Memory B cell (primary cell): ENCODE results near the gene INTS6L.

Experiments used
- ATAC-seq: fragments of 150-1000 bp; cut with Tn5 transposase; 2 replicates; pipeline ENCODE4 v1.10.0; 2021; ENCODE audit warnings: low read depth, mild to moderate bottlenecking, moderate library complexity
- DNase-seq, 2 donors: peaks; one replicate each; pipeline ENCODE4 v3.0.0; 2022; ENCODE audit warnings: low spot score in 2 of 2
- H3K27ac Mint-ChIP-seq: one replicate; pipeline ENCODE4 v1.8.0; 2022; ENCODE audit warnings: mild to moderate bottlenecking, moderate library complexity, mixed read lengths
- H3K27me3 Mint-ChIP-seq: one replicate; pipeline ENCODE4 v1.8.0; 2022; ENCODE audit warnings: mixed read lengths
- H3K36me3 Mint-ChIP-seq: one replicate; pipeline ENCODE4 v1.8.0; 2022; ENCODE audit warnings: mild to moderate bottlenecking, mixed read lengths
- H3K4me1 Mint-ChIP-seq: one replicate; pipeline ENCODE4 v1.8.0; 2022; ENCODE audit warnings: mixed read lengths
- H3K4me3 Mint-ChIP-seq: one replicate; pipeline ENCODE4 v1.8.0; 2022; ENCODE audit warnings: mild to moderate bottlenecking, moderate library complexity, mixed read lengths
- H3K9me3 Mint-ChIP-seq: one replicate; pipeline ENCODE4 v1.8.0; 2022; ENCODE audit warnings: mixed read lengths

The INTS6L gene

DNA sequence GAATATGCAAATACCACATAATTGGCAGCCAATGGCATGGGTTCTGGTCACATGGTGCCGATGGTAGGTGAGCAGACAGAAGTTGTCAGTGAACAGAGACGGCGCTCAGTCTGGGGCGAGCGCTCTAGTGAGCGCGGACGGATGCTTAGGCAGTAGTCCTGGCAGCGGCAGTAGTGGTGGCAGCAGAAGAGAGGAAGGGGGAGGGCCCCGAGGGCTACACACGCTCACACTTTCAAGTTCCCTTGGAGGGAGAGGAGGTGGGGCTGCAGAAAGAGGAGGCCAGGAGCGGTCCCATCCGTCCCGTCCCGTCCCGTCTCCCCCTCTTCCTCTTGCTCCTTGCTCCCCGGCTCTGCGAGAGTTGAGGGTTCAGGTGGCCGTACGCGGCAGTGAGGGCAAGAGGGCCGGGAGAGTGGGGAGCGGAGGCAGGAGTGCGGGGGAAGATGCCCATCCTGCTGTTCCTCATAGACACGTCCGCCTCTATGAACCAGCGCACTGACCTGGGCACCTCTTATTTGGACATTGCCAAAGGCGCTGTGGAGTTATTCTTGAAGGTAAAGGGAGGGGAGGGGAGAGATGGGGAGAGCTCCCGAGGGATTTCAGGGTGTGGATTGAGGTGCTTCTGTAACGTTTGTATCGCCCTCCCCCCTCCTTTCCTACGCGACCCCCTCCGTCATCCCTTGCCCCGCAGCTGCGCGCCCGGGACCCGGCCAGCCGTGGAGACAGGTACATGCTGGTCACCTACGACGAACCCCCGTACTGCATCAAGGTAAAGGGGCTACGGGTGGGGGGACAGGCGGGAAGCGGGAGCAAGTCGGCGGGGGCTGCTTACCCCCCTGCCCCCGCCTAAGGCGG is at the start of gene INTS6L:
INTS6L (plus strand) TSS at position 108 of the 852 bp plus-strand sequence; CDS start at position 441, 333 bp downstream.
- no peaks in the 10 kb centered on the region for H3K36me3 Mint-ChIP-seq
- ATAC-seq: peak; percentile 82
- peak within 1 kb of the TSS; percentile 98 for H3K27ac Mint-ChIP-seq
- peaks cover 14% of the 10 kb centered on the region for H3K4me1 Mint-ChIP-seq
- H3K9me3 Mint-ChIP-seq: no peaks in the 10 kb centered on the region
- H3K4me3 Mint-ChIP-seq: peak within 1 kb of the TSS; percentile 100
- DNase-seq: peak; percentile 70 to 78
- H3K27me3 Mint-ChIP-seq: no peaks in the 10 kb centered on the region

DNA sequence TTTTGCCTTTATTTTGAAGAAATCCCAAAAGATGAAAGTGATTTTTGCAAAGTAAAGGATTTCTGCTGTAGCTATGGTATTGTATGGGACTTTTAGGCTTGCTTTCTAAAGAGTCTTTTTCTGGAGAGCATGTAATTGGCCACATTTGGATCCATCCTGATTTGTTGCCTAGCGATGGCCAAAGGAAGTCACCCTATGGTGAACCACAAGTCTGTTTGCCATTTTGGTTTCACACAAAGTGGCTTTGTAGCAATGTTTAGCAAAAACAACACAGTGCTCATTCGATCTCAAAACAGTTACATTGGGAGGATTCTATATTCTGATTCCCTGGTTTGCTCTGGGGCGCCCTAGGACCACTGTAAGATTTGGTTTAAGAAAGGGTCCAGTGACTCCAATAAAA is 44.1 kb upstream of the INTS6L start:
- Mint-ChIP-seq H3K27ac (no peak overlapping the region), H3K27me3 (peaks cover 3% of the 10 kb centered on the region), H3K36me3 (no peaks in the 10 kb centered on the region), H3K4me3 (no peak overlapping the region), H3K9me3 (no peaks in the 10 kb centered on the region), H3K4me1 (no peaks in the 10 kb centered on the region)
- no peak for ATAC-seq
- no peak for DNase-seq

DNA sequence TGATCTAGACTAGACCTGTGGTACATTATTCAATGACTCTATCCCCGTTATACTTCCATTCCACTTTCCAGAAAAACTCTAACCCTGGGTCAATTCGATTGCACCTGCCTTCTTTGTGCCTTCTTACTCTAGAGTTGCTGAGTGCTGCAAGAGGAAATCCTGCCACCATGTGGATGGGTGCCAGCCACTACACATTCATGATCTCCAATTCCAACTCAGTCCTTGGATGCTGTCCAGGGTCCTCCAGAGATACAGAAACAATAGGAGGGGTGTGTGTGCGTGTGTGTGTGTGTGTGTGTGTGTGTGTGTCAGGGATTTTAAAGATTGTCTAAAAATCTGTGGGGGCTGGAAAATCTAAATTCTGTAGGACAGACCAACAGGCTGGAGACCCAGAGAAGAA is 42.9 kb upstream of the INTS6L start:
- peak in 1 of 2 donors; percentile 3 for DNase-seq
- ATAC-seq: peak; percentile 38
- no peaks in the 10 kb centered on the region for H3K36me3 Mint-ChIP-seq
- H3K27ac Mint-ChIP-seq: no peak overlapping the region
- peaks cover 2% of the 10 kb centered on the region for H3K27me3 Mint-ChIP-seq
- no peak overlapping the region for H3K4me3 Mint-ChIP-seq
- H3K9me3 Mint-ChIP-seq: no peaks in the 10 kb centered on the region
- no peaks in the 10 kb centered on the region for H3K4me1 Mint-ChIP-seq

DNA sequence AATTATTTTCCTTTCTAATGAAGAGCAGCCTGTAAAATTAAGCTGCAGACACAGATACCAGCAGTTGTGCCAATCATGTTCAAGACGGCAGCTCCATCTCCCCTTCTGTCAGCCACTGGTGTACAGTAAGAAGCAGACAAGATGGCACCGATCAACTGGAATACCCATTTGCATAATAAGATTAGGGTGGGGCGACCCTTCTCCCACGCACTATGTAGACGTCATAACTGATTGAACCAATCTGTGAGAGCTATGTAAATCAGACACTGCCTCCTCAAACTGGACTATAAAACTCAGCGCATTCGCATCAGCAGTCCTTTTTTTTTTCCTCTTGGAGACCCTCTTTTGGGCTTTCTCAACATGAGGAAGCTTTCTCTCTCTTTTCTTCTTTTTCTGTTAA is 40.4 kb upstream of the INTS6L start:
- no peaks in the 10 kb centered on the region for H3K36me3 Mint-ChIP-seq
- no peak overlapping the region for H3K27ac Mint-ChIP-seq
- DNase-seq (no peak), ATAC-seq (no peak)
- H3K4me3 Mint-ChIP-seq: no peak overlapping the region
- no peaks in the 10 kb centered on the region for H3K9me3 Mint-ChIP-seq
- H3K4me1 Mint-ChIP-seq: no peaks in the 10 kb centered on the region
- peaks cover 2% of the 10 kb centered on the region for H3K27me3 Mint-ChIP-seq

DNA sequence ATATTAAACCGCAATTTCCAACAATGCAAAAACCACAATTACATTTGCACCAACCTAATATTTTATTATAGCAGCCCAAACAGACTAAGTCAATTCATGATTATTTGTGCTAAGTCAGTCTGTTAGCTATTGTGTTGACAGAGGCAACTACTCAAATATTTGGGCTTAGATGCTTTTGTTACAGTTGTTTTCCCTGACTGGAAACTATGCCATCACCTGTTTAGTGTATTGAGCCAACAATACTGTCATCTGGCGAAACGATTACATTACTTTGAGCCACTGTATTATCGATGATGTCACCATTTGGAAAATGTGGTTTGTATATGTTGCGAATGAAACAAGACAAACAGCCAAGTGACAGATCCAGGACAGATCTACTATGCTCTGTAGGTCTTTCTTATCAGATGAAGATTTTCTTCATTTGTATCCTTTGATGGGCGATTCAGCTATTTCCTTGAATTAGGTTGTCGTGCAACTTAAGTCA is 38.7 kb upstream of the INTS6L start:
- ATAC-seq (no peak), DNase-seq (no peak)
- H3K4me3 Mint-ChIP-seq: no peak overlapping the region
- no peaks in the 10 kb centered on the region for H3K9me3 Mint-ChIP-seq
- H3K27me3 Mint-ChIP-seq: peaks cover 2% of the 10 kb centered on the region
- no peak overlapping the region for H3K27ac Mint-ChIP-seq
- no peaks in the 10 kb centered on the region for H3K4me1 Mint-ChIP-seq
- no peaks in the 10 kb centered on the region for H3K36me3 Mint-ChIP-seq

DNA sequence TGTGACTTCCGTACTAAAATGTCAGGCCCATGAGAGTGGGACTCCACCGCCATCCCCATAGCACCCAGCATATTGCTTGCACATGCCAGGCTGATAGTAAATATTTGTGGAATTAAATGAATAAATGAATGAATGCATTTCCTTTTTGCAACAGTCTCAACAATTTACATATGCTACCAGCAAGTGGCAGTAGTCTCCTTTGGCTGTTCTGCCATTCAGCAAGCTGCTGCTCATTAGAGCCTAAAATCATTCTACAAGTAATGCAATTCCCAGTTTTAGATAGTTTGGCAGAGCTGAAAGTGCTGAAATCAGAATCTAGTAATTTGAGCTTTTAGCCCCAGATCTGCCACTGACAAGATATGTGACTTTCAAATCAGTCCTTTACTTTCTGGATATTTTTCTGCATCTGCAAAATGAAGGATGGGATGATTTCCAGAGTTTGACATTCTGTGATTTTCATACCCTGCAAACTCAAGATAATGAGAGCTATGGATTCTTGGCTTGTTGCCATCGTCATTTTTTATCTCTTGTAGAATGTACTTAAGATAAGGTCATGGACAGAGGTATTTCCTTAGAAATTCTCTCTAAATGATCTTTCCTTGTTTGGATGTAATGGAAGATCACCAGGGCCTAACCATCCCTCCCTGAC is 35.7 kb upstream of the INTS6L start:
- Mint-ChIP-seq H3K9me3 (no peaks in the 10 kb centered on the region), H3K36me3 (no peaks in the 10 kb centered on the region), H3K27ac (no peak overlapping the region), H3K27me3 (no peaks in the 10 kb centered on the region), H3K4me3 (no peak overlapping the region), H3K4me1 (no peaks in the 10 kb centered on the region)
- DNase-seq: peak in 1 of 2 donors; percentile 21
- no peak for ATAC-seq

DNA sequence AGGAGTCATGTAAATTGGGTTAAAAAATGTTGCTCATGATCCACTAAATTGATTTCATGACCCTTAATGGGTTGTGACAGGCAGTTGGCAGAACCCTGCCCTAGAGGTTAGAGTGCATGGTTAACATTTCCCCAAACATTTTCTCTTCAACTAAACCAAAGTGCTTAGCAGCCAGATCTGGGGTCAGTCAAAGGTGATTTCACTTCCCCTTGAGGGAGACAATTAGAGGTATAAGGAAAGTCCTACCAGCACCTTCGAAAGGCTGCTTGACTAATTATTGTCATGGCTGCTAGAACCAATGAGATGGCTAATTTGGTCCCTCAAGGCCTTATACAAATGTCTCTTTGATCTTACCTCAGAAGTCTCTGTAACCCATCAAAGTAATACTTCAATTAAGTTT is 30.9 kb upstream of the INTS6L start:
- Mint-ChIP-seq H3K27me3 (no peaks in the 10 kb centered on the region), H3K36me3 (no peaks in the 10 kb centered on the region), H3K9me3 (no peaks in the 10 kb centered on the region), H3K27ac (no peak overlapping the region), H3K4me3 (no peak overlapping the region), H3K4me1 (no peaks in the 10 kb centered on the region)
- ATAC-seq: peak; percentile 87
- DNase-seq: peak in 1 of 2 donors; percentile 1

GRCh38 chrX:135490979-135491514 is 29.4 kb upstream of the INTS6L start:
- DNase-seq: no peak
- Mint-ChIP-seq H3K27me3 (no peaks in the 10 kb centered on the region), H3K27ac (no peak overlapping the region), H3K4me3 (no peak overlapping the region), H3K36me3 (no peaks in the 10 kb centered on the region), H3K4me1 (no peaks in the 10 kb centered on the region), H3K9me3 (no peaks in the 10 kb centered on the region)
- no peak for ATAC-seq

- Mint-ChIP-seq H3K9me3 (no peaks in the 10 kb centered on the region), H3K4me1 (peaks cover 5% of the 10 kb centered on the region), H3K36me3 (no peaks in the 10 kb centered on the region), H3K27me3 (no peaks in the 10 kb centered on the region), H3K27ac (no peak overlapping the region), H3K4me3 (no peak overlapping the region)
- ATAC-seq (no peak), DNase-seq (no peak)
These were observed 26.0 kb upstream of the INTS6L start for GRCh38 chrX:135494453-135494852.

DNA sequence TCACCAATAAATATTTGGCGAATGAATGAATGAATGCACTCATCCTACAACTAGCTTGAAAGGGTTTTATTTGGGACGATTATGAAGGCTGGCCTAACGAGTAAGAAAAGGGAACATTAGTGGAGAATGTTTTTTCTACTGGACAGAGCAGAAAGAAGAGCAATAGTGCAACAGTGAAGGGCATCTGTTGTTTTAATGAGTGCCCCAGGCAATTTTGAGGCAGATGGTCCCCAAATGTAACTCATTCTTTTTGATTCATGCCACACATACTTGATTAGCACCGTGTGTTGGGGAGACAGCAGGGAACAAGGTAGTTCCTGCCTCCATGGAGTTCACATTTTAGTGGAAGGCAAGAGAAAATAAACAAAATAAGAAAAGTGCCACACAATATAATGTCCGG is 22.7 kb upstream of the INTS6L start:
- Mint-ChIP-seq H3K36me3 (no peaks in the 10 kb centered on the region), H3K27me3 (no peaks in the 10 kb centered on the region), H3K9me3 (no peaks in the 10 kb centered on the region), H3K27ac (no peak overlapping the region), H3K4me3 (no peak overlapping the region), H3K4me1 (peaks cover 5% of the 10 kb centered on the region)
- ATAC-seq: no peak
- DNase-seq: no peak

GRCh38 chrX:135498236-135498635 is 22.2 kb upstream of the INTS6L start:
- no peaks in the 10 kb centered on the region for H3K27me3 Mint-ChIP-seq
- peaks cover 5% of the 10 kb centered on the region for H3K4me1 Mint-ChIP-seq
- ATAC-seq: no peak
- H3K27ac Mint-ChIP-seq: no peak overlapping the region
- no peak overlapping the region for H3K4me3 Mint-ChIP-seq
- no peaks in the 10 kb centered on the region for H3K36me3 Mint-ChIP-seq
- DNase-seq: no peak
- H3K9me3 Mint-ChIP-seq: no peaks in the 10 kb centered on the region

DNA sequence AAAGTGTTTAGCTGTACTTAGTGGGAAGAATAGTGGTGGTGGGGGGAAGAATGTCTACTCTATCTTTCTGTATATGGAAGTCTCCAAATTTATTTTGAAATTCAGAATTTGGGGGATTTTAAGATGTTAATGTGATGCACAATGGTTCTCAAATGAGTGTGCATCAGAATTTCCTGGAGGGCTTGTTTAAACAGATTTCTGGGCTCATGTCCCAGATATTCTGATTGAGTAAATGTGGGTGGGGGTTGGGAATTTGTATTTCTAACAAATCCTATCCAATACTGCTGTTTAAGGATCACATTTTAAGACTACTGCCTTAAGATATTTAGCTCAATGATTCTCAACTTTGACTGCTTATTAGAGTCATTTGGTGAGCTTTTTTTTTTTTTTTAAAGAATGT is 15.1 kb upstream of the INTS6L start:
- no peaks in the 10 kb centered on the region for H3K27me3 Mint-ChIP-seq
- H3K4me3 Mint-ChIP-seq: no peak overlapping the region
- no peaks in the 10 kb centered on the region for H3K36me3 Mint-ChIP-seq
- H3K27ac Mint-ChIP-seq: no peak overlapping the region
- H3K9me3 Mint-ChIP-seq: no peaks in the 10 kb centered on the region
- no peaks in the 10 kb centered on the region for H3K4me1 Mint-ChIP-seq
- ATAC-seq: no peak
- DNase-seq: no peak

- H3K9me3 Mint-ChIP-seq: no peaks in the 10 kb centered on the region
- H3K4me3 Mint-ChIP-seq: no peak overlapping the region
- no peak overlapping the region for H3K27ac Mint-ChIP-seq
- ATAC-seq: no peak
- no peaks in the 10 kb centered on the region for H3K27me3 Mint-ChIP-seq
- no peaks in the 10 kb centered on the region for H3K36me3 Mint-ChIP-seq
- no peaks in the 10 kb centered on the region for H3K4me1 Mint-ChIP-seq
- DNase-seq: no peak
These were observed 10.6 kb upstream of the INTS6L start for GRCh38 chrX:135509885-135510284.

- Mint-ChIP-seq H3K4me3 (no peak overlapping the region), H3K36me3 (no peaks in the 10 kb centered on the region), H3K9me3 (no peaks in the 10 kb centered on the region), H3K4me1 (peaks cover 4% of the 10 kb centered on the region), H3K27ac (no peak overlapping the region), H3K27me3 (no peaks in the 10 kb centered on the region)
- ATAC-seq: no peak
- DNase-seq: no peak
These were observed 7.8 kb upstream of the INTS6L start for GRCh38 chrX:135512508-135513129.
